ENCODE measurements around the gene PCDHA3. TPM values are rescaled to one million over a fixed set of nuclear protein-coding genes. Genes with fewer than 3 reads are reported as not detected.

PCDHA3 gene
- total RNA-seq, 1 experiment from 2014 or later, result not detected

- no peak overlapping the region for H3K27ac Mint-ChIP-seq
- Histone ChIP-seq H3K18ac (ENCODE audit: insufficient read length, low read depth, low read length) (no peak overlapping the region), H3K4me1 (ENCODE audit: insufficient read depth, low read length) (no peaks in the 10 kb centered on the region), H2BK120ac (ENCODE audit: low read depth, low read length, poor library complexity, severe bottlenecking) (no peak overlapping the region), H3K56ac (ENCODE audit: insufficient read length, low read depth, low read length) (no peak overlapping the region), H2BK5ac (ENCODE audit: insufficient read length, low read length) (no peak overlapping the region), H2BK15ac (ENCODE audit: low read depth, low read length) (no peak overlapping the region), H3K9ac (ENCODE audit: extremely low read depth, insufficient read length, low read length) (no peak overlapping the region), H2BK20ac (ENCODE audit: low read depth, low read length, poor library complexity, severe bottlenecking) (no peak overlapping the region), H4K91ac (ENCODE audit: insufficient read length, low read depth, low read length) (no peak overlapping the region), H3K4ac (ENCODE audit: low read depth, low read length) (no peak overlapping the region), H3K14ac (ENCODE audit: insufficient read depth, low read length) (no peak overlapping the region), H3K23me2 (ENCODE audit: insufficient read length, low read depth, low read length, poor library complexity, severe bottlenecking) (no peaks in the 10 kb centered on the region), H3K79me1 (ENCODE audit: insufficient read depth, low read depth, low read length, poor library complexity, severe bottlenecking) (no peaks in the 10 kb centered on the region), H3K23ac (ENCODE audit: insufficient read length, low read depth, low read length) (no peak overlapping the region), H2AFZ (ENCODE audit: low read length) (no peak overlapping the region), H3K27ac (ENCODE audit: insufficient read length, low read depth, low read length) (no peak overlapping the region), H3K79me2 (ENCODE audit: insufficient read depth, low read length) (no peaks in the 10 kb centered on the region), H4K8ac (replicated peaks; ENCODE audit: insufficient read length, low read depth, low read length) (no peak overlapping the region), H4K20me1 (ENCODE audit: control insufficient read depth, insufficient read depth, insufficient read length) (no peaks in the 10 kb centered on the region), H3K9me3 (ENCODE audit: control insufficient read depth, low read depth, low read length) (peaks cover 48% of the 10 kb centered on the region), H2BK12ac (ENCODE audit: insufficient read length, low read depth, low read length) (no peak overlapping the region), H3K27me3 (ENCODE audit: insufficient read depth, low read length) (no peaks in the 10 kb centered on the region), H3T11ph (ENCODE audit: low read length) (no peak overlapping the region), H3K4me2 (ENCODE audit: insufficient read depth, insufficient read length, low read length) (no peak overlapping the region), H4K5ac (ENCODE audit: insufficient read length, low read depth, low read length) (no peak overlapping the region), H2AK5ac (ENCODE audit: insufficient read length, low read length) (no peak overlapping the region)
- H3K9me3 Mint-ChIP-seq, result peaks cover 80 to 88% of the 10 kb centered on the region in 2 experiments
- TF ChIP-seq CTCF (conservative IDR thresholded peaks at IDR 0.05), result no peak
- no CpG with 5 or more reads among the region's 4 CpGs for WGBS (ENCODE audit: extremely low coverage, insufficient read length, low lambda C conversion rate)
- H3K4me3 Mint-ChIP-seq, result no peak overlapping the region
- no peak for DNase-seq
- H3K36me3 Mint-ChIP-seq (ENCODE audit: insufficient read depth in 1 of 3, low read depth in 3 of 3), result peaks cover 8 to 25% (median 14%) of the 10 kb centered on the region in 3 experiments
- peaks cover 4% of the 10 kb centered on the region for H3K27me3 Mint-ChIP-seq (ENCODE audit: low read depth)
- no peaks in the 10 kb centered on the region for H3K4me1 Mint-ChIP-seq
Observed at GRCh38 chr5:140767444-140767843, 33.4 kb upstream of the PCDHA3 start.
